ENCODE measurements around the gene MGA. TPM values are rescaled to one million over a fixed set of nuclear protein-coding genes. Genes with fewer than 3 reads are reported as not detected.

MGA gene
- total RNA-seq, 1 experiment from 2014 or later = 18.4 TPM

- no peak for DNase-seq (ENCODE audit: low read depth)
These were observed 145.5 kb downstream of the MGA start for GRCh38 chr15:41805711-41806110.

GRCh38 chr15:41806291-41807181, 146.3 kb downstream of the MGA start:
- no peak for DNase-seq (ENCODE audit: low read depth)

- DNase-seq (ENCODE audit: low read depth) = peak; percentile 60
These were observed 148.9 kb downstream of the MGA start for GRCh38 chr15:41809121-41809520.

GRCh38 chr15:41809526-41810220, 149.5 kb downstream of the MGA start:
- no peak for DNase-seq (ENCODE audit: low read depth)

GRCh38 chr15:41810651-41811431, 150.6 kb downstream of the MGA start:
- no peak for DNase-seq (ENCODE audit: low read depth)

GRCh38 chr15:41811432-41812195, 151.4 kb downstream of the MGA start:
- DNase-seq (ENCODE audit: low read depth) = peak; percentile 72

- no peak for DNase-seq (ENCODE audit: low read depth)
These were observed 152.7 kb downstream of the MGA start for GRCh38 chr15:41812820-41813375.

- DNase-seq (ENCODE audit: low read depth) = no peak
These were observed 153.2 kb downstream of the MGA start for GRCh38 chr15:41813426-41813825.

- DNase-seq (ENCODE audit: low read depth) = no peak
These were observed 154.3 kb downstream of the MGA start for GRCh38 chr15:41814534-41814933.

GRCh38 chr15:41816788-41817187, 156.6 kb downstream of the MGA start:
- no peak for DNase-seq (ENCODE audit: low read depth)

GRCh38 chr15:41817327-41817726, 157.1 kb downstream of the MGA start:
- DNase-seq (ENCODE audit: low read depth) = no peak

- DNase-seq (ENCODE audit: low read depth) = no peak
These were observed 157.6 kb downstream of the MGA start for GRCh38 chr15:41817781-41818180.

- DNase-seq (ENCODE audit: low read depth) = no peak
These were observed 159.3 kb downstream of the MGA start for GRCh38 chr15:41819455-41820050.

- DNase-seq (ENCODE audit: low read depth) = no peak
These were observed 160.7 kb downstream of the MGA start for GRCh38 chr15:41820791-41821423.

- DNase-seq (ENCODE audit: low read depth) = no peak
These were observed 161.6 kb downstream of the MGA start for GRCh38 chr15:41821831-41822230.

GRCh38 chr15:41822471-41822870, 162.3 kb downstream of the MGA start:
- no peak for DNase-seq (ENCODE audit: low read depth)
